Activated CD4-positive, alpha-beta T cell treated with anti-CD3 and anti-CD28 coated beads for 36 hours (primary cell): ENCODE results near the gene CEMIP. TPM values are rescaled to one million over a fixed set of nuclear protein-coding genes. Genes with fewer than 3 reads are reported as not detected.
A peak's percentile ranks its signal among the peaks of the same experiment; 100 is the strongest.
"Not testable (repeated sequence)": the region's sequence is repeated elsewhere in the genome, so short reads cannot be mapped to it uniquely, and the experiment has no call there.

Source experiments
- ATAC-seq: fragments of 200-7000 bp; cut with Tn5 transposase; one replicate; pipeline ENCODE4 v1.10.0; 2021; ENCODE audit warnings: mild to moderate bottlenecking, moderate library complexity
- CTCF ChIA-PET: fragments of 350-600 bp; sonication (Branson Sonifier 250); formaldehyde crosslinking; loops from one replicate; lab custom pipeline; 2021; ENCODE audit warnings: antibody characterized with exemption; lab: Charles Lee
- POLR2A ChIA-PET: fragments of 350-600 bp; sonication (Branson Sonifier 250); formaldehyde crosslinking; loops from one replicate; lab custom pipeline; 2021; ENCODE audit warnings: antibody characterized with exemption, inconsistent platforms; lab: Charles Lee
- DNase-seq: peaks from one replicate; pipeline ENCODE4 v3.0.0-alpha.2; 2020
- H3K27ac Mint-ChIP-seq: one replicate; pipeline ENCODE4 v1.8.0; 2021; ENCODE audit warnings: mixed read lengths
- H3K27me3 Mint-ChIP-seq: one replicate; pipeline ENCODE4 v1.8.0; 2021; ENCODE audit warnings: mixed read lengths
- H3K36me3 Mint-ChIP-seq: one replicate; pipeline ENCODE4 v1.8.0; 2021; ENCODE audit warnings: low read depth, mixed read lengths
- H3K4me1 Mint-ChIP-seq: one replicate; pipeline ENCODE4 v1.8.0; 2021; ENCODE audit warnings: mixed read lengths
- H3K4me3 Mint-ChIP-seq: one replicate; pipeline ENCODE4 v1.8.0; 2021; ENCODE audit warnings: mild to moderate bottlenecking, moderate library complexity, mixed read lengths
- H3K9me3 Mint-ChIP-seq: one replicate; pipeline ENCODE4 v1.8.0; 2021; ENCODE audit warnings: low read depth, mixed read lengths
- intact Hi-C, 2 experiments: fragments of 100-400 bp; cut with DNase I in 1 of 2; cut with micrococcal nuclease in 1 of 2; formaldehyde crosslinking; loops; one replicate each; pipeline versions ENCODE4 v1.14.2 to v1.15.1; 2022 to 2024; cut with DNase I, micrococcal nuclease
- total RNA-seq, 2 experiments: library from RNA; stranded (reverse); gene quantifications; one replicate each; pipeline ENCODE4 v1.2.3, GENCODE V29; 2021

Gene CEMIP
- total RNA-seq, 2 experiments from 2014 or later = 0.04 TPM; not detected in 1

DNA sequence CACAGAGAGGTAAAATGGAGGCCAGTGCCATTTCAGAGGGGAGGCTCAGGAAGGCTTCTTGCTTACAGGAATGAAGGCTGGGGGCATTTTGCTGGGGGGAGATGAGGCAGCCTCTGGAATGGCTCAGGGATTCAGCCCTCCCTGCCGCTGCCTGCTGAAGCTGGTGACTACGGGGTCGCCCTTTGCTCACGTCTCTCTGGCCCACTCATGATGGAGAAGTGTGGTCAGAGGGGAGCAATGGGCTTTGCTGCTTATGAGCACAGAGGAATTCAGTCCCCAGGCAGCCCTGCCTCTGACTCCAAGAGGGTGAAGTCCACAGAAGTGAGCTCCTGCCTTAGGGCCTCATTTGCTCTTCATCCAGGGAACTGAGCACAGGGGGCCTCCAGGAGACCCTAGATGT is 170.6 kb downstream of the CEMIP start:
- POLR2A ChIA-PET = interaction anchor here (0.6 kb wide), 1 partner anchor 475 kb away, joined by 3 read pairs; no protein-coding TSS in a partner anchor
- peaks cover 2% of the 10 kb centered on the region for H3K4me1 Mint-ChIP-seq
- ATAC-seq = no peak
- peaks cover 34% of the 10 kb centered on the region for H3K36me3 Mint-ChIP-seq
- no peak for DNase-seq
- no peaks in the 10 kb centered on the region for H3K27me3 Mint-ChIP-seq
- H3K27ac Mint-ChIP-seq = no peak overlapping the region
- H3K9me3 Mint-ChIP-seq = no peaks in the 10 kb centered on the region
- intact Hi-C loops = no loop called here
- H3K4me3 Mint-ChIP-seq = no peak overlapping the region
- CTCF ChIA-PET = interaction anchor here (0.6 kb wide), 1 partner anchor 157 kb away, joined by 3 read pairs; no protein-coding TSS in a partner anchor

- no peak for DNase-seq
- Mint-ChIP-seq H3K27ac (no peak overlapping the region), H3K4me1 (peaks cover 4% of the 10 kb centered on the region), H3K36me3 (peaks cover 36% of the 10 kb centered on the region), H3K27me3 (no peaks in the 10 kb centered on the region), H3K9me3 (no peaks in the 10 kb centered on the region), H3K4me3 (no peak overlapping the region)
- ATAC-seq = no peak
- ChIA-PET CTCF (no interaction called here), POLR2A (interaction anchor here (0.6 kb wide), 1 partner anchor 474 kb away, joined by 3 read pairs; no protein-coding TSS in a partner anchor)
- intact Hi-C loops = no loop called here
Measured at GRCh38 chr15:80950291-80951078, 171.3 kb downstream of the CEMIP start.

DNA sequence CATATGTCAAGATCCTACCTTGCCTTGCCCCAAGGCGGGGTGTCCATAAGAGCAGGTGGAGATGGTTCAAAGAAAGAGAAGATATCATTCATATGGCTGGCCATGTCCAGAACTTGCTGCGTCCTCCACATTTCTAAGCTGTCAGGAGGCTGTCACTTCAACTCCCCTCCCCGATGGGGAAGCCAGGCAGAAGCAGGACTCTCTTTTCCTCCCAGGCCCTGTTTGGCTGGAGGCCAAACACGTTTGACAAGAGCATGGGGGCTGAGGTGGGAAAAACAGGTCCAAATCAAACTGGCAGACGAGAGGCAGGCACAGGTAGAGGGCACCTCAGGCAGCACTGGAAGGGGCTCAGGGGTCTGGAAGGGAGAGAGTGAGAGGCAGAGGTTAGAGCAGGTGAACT is 172.8 kb downstream of the CEMIP start:
- Mint-ChIP-seq H3K27ac (no peak overlapping the region), H3K27me3 (no peaks in the 10 kb centered on the region), H3K9me3 (no peaks in the 10 kb centered on the region), H3K4me1 (peaks cover 15% of the 10 kb centered on the region), H3K4me3 (no peak overlapping the region), H3K36me3 (peaks cover 34% of the 10 kb centered on the region)
- intact Hi-C loops = no loop called here
- ChIA-PET CTCF (no interaction called here), POLR2A (no interaction called here)
- DNase-seq (no peak), ATAC-seq (no peak)

- Mint-ChIP-seq H3K27ac (no peak overlapping the region), H3K27me3 (no peaks in the 10 kb centered on the region), H3K4me3 (no peak overlapping the region), H3K4me1 (peaks cover 24% of the 10 kb centered on the region), H3K9me3 (no peaks in the 10 kb centered on the region), H3K36me3 (peaks cover 23% of the 10 kb centered on the region)
- no peak for DNase-seq
- CTCF ChIA-PET = no interaction called here
- POLR2A ChIA-PET = no interaction called here
- ATAC-seq = no peak
- intact Hi-C loops = no loop called here
Measured at GRCh38 chr15:80953001-80953952, 174.1 kb downstream of the CEMIP start.

DNA sequence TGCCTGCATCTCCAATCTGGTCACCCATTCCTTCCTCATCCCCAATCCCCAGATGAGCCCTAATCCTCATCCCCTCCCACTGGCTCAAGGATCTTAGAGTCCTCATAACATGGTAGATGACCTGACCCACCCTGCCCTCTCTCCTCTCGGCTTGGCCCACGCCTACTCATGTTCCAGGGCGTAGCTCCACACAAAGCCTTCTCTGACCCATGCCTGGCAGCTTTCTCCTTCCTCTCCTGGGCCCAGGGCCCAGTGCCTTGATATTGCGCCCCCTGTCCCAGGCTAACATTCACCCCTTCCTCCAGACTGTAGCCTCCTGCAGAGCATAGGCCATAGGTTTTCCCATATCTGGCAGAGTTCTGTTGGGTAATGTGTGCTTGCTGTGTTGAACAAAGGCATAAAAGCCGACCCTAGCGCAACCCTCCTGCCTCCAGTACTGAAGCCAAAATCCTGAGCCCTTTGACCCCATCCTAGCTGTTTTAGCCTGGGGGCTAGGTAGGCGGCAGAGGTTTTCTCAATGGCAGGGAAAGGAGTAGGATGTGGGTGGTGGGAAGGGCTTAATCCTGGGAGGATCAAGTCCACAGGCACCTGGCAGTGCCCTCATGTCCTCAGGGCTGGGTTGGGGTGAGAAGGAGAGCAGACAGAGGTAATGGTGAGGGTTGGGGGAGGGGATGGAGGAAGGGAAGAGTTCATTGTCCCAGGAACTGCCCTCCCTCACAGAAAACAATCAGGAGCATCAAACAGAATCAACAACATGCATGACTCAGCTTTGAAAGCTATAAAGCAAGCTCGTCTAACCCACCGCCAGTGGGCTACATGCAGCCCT is 175.0 kb downstream of the CEMIP start:
- ChIA-PET POLR2A (no interaction called here), CTCF (interaction anchor here (0.6 to 1.2 kb wide), 2 partner anchors 15 to 799 kb away, joined by 3 read pairs; no protein-coding TSS in a partner anchor)
- Mint-ChIP-seq H3K9me3 (no peaks in the 10 kb centered on the region), H3K36me3 (peaks cover 25% of the 10 kb centered on the region), H3K4me3 (no peak overlapping the region), H3K27me3 (no peaks in the 10 kb centered on the region), H3K4me1 (peaks cover 24% of the 10 kb centered on the region), H3K27ac (no peak overlapping the region)
- ATAC-seq (no peak), DNase-seq (no peak)
- intact Hi-C loops = no loop called here

- peaks cover 24% of the 10 kb centered on the region for H3K4me1 Mint-ChIP-seq
- H3K27ac Mint-ChIP-seq, H3K27me3 Mint-ChIP-seq, POLR2A ChIA-PET, H3K4me3 Mint-ChIP-seq, H3K9me3 Mint-ChIP-seq: not testable (repeated sequence)
- ATAC-seq (peak; percentile 99), DNase-seq (peak; percentile 81)
- intact Hi-C loops = loop anchor here (1.0 kb wide), 3 partner anchors 33 to 341 kb away; partner anchors contain the start of gene MESD (in 1 of the 2)
- H3K36me3 Mint-ChIP-seq = peaks cover 26% of the 10 kb centered on the region
- CTCF ChIA-PET = interaction anchor here (0.7 to 2.3 kb wide), 6 partner anchors 10 to 314 kb away, joined by 3 to 15 read pairs (median 3); no protein-coding TSS in a partner anchor
Measured at GRCh38 chr15:80955571-80956452, 176.6 kb downstream of the CEMIP start.

- peaks cover 18% of the 10 kb centered on the region for H3K36me3 Mint-ChIP-seq
- H3K4me1 Mint-ChIP-seq = peaks cover 30% of the 10 kb centered on the region
- H3K27me3 Mint-ChIP-seq = no peaks in the 10 kb centered on the region
- intact Hi-C loops = no loop called here
- ATAC-seq = no peak
- H3K4me3 Mint-ChIP-seq = no peak overlapping the region
- H3K9me3 Mint-ChIP-seq = no peaks in the 10 kb centered on the region
- POLR2A ChIA-PET = no interaction called here
- DNase-seq = no peak
- CTCF ChIA-PET = interaction anchor here (1.7 to 2.3 kb wide), 2 partner anchors 13 to 309 kb away, joined by 9 to 15 read pairs; no protein-coding TSS in a partner anchor
- H3K27ac Mint-ChIP-seq = no peak overlapping the region
Measured at GRCh38 chr15:80957556-80957955, 178.4 kb downstream of the CEMIP start.

DNA sequence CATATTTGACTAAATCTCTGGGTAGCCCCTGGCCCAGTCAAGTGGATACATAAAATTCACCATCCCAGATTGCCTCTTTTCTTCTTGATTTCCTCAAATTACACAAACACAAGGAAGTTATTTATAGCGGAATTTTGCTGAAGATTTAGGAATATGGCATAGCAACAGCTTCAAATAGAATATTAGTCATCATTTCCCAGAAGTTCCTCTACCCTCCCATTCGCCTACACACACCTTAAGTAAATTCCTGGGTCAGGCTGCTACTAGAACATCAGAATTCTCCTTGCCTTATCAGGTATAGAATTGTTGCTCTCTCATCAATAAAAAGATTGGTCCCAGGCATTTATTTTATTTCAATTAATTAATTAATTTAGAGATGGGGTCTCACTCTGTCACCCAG is 178.8 kb downstream of the CEMIP start:
- H3K27ac Mint-ChIP-seq = no peak overlapping the region
- H3K4me1 Mint-ChIP-seq = peaks cover 35% of the 10 kb centered on the region
- ChIA-PET POLR2A (no interaction called here), CTCF (interaction anchor here (1.7 to 2.3 kb wide), 2 partner anchors 13 to 308 kb away, joined by 9 to 15 read pairs; no protein-coding TSS in a partner anchor)
- peaks cover 18% of the 10 kb centered on the region for H3K36me3 Mint-ChIP-seq
- ATAC-seq (no peak), DNase-seq (no peak)
- H3K9me3 Mint-ChIP-seq = no peaks in the 10 kb centered on the region
- H3K4me3 Mint-ChIP-seq = no peak overlapping the region
- intact Hi-C loops = no loop called here
- H3K27me3 Mint-ChIP-seq = no peaks in the 10 kb centered on the region

- no peak for DNase-seq
- CTCF ChIA-PET = interaction anchor here (0.9 to 2.0 kb wide), 3 partner anchors 11 to 307 kb away, joined by 3 to 14 read pairs (median 9); no protein-coding TSS in a partner anchor
- peaks cover 21% of the 10 kb centered on the region for H3K36me3 Mint-ChIP-seq
- ATAC-seq = no peak
- peaks cover 39% of the 10 kb centered on the region for H3K4me1 Mint-ChIP-seq
- H3K27me3 Mint-ChIP-seq = no peaks in the 10 kb centered on the region
- H3K9me3 Mint-ChIP-seq = no peaks in the 10 kb centered on the region
- no peak overlapping the region for H3K4me3 Mint-ChIP-seq
- POLR2A ChIA-PET = no interaction called here
- no peak overlapping the region for H3K27ac Mint-ChIP-seq
- intact Hi-C loops = no loop called here
Measured at GRCh38 chr15:80958818-80959495, 179.8 kb downstream of the CEMIP start.
